Lung (tissue), 12 donors: Measurements from ENCODE around the gene ROR1. TPM values are rescaled to one million over a fixed set of nuclear protein-coding genes. Genes with fewer than 3 reads are reported as not detected.
A peak's percentile ranks its signal among the peaks of the same experiment; 100 is the strongest.

Experiments
- ATAC-seq: fragments of 200-7000 bp; cut with Tn5 transposase; one replicate; pipeline ENCODE4 v1.9.1; 2020; ENCODE audit warnings: moderate number of reproducible peaks; ENCODE audit not compliant: insufficient read depth, low FRiP score
- DNase-seq, 3 donors: peaks; one replicate each; pipeline ENCODE4 v3.0.0-alpha.2; 2013 to 2017
- H3K27ac ChIP-seq, 2 donors: one replicate each; pipeline ENCODE4 v1.5.1; 2013; ENCODE audit warnings: mild to moderate bottlenecking in 2 of 2, moderate library complexity in 2 of 2, control low read depth in 1 of 2, inconsistent platforms in 1 of 2, low read depth in 1 of 2, low read length in 1 of 2
- H3K27me3 ChIP-seq, 3 donors: one replicate each; pipeline ENCODE4 v1.5.1; 2013; ENCODE audit warnings: low read length in 2 of 3; ENCODE audit not compliant: control insufficient read depth in 3 of 3, insufficient read depth in 3 of 3
- H3K36me3 ChIP-seq, 4 donors: one replicate each; pipeline ENCODE4 v1.5.1; 2013; ENCODE audit warnings: low read length in 4 of 4, mild to moderate bottlenecking in 1 of 4, moderate library complexity in 1 of 4; ENCODE audit not compliant: control insufficient read depth in 4 of 4, insufficient read depth in 4 of 4
- H3K4me1 ChIP-seq, 5 donors: one replicate each; pipeline ENCODE4 v1.5.1; 2013; ENCODE audit warnings: low read length in 5 of 5, mild to moderate bottlenecking in 2 of 5, moderate library complexity in 1 of 5; ENCODE audit not compliant: control insufficient read depth in 5 of 5, insufficient read depth in 5 of 5
- H3K4me3 ChIP-seq: one replicate; pipeline ENCODE4 v1.5.1; 2013; ENCODE audit warnings: mild to moderate bottlenecking, control low read depth, moderate library complexity
- H3K9ac ChIP-seq, 2 donors: one replicate each; pipeline ENCODE4 v1.5.1; 2013; ENCODE audit warnings: low read length in 2 of 2, control low read depth in 1 of 2; ENCODE audit not compliant: insufficient read depth in 1 of 2
- H3K9me3 ChIP-seq, 4 donors: one replicate each; pipeline ENCODE4 v1.5.1; 2013; ENCODE audit warnings: low read length in 3 of 4, mild to moderate bottlenecking in 1 of 4, moderate library complexity in 1 of 4; ENCODE audit not compliant: control insufficient read depth in 4 of 4, insufficient read depth in 3 of 4
- CTCF ChIP-seq: IDR thresholded peaks from 2 replicates; pipeline ENCODE4 v1.5.1; 2012; ENCODE audit warnings: mild to moderate bottlenecking; ENCODE audit errors: control extremely low read depth, extremely low read depth
- WGBS, 2 donors: extraction: QIAGEN DNeasy Blood & Tissue Kit; methylation state at CpG; one replicate each; pipeline ENCODE4 v1.1.7; 2013; 5-methylcytosine and 5-hydroxymethylcytosine counted together
- polyA plus RNA-seq, 2 donors: library from polyadenylated mRNA; stranded (reverse); fragments of 200-250 nt; gene quantifications; one replicate each; pipeline ENCODE4 v1.2.1, GENCODE V29; 2013
- total RNA-seq, 2 donors: library from RNA; depleted of rRNA in 1 of 2; stranded (reverse); fragments of >200 nt in 1 of 2; gene quantifications; one replicate each; pipeline ENCODE4 v1.2.1, GENCODE V29; 2014 to 2021
- donor health status: control.
- donor health status: control.
- donor health status: Bipolar disorder and iron deficiency.
- donor health status: healthy.
- donor health status: DM: yes; HTN: yes; CAD: no.

Gene ROR1
- total and polyA plus RNA-seq, 4 donors: 2.9 to 47.0 (median 14.0) TPM

- Histone ChIP-seq H3K36me3 (no peaks in the 10 kb centered on the region), H3K9ac (no peak overlapping the region), H3K27ac (peak overlapping the region in 1 of 2 donors; percentile 84), H3K4me1 (peaks cover 3 to 49% (median 27%) of the 10 kb centered on the region in 5 donors), H3K9me3 (no peaks in the 10 kb centered on the region), H3K27me3 (no peaks in the 10 kb centered on the region), H3K4me3 (no peak overlapping the region)
- ATAC-seq (no peak), DNase-seq (no peak)
- TF ChIP-seq CTCF: no peak
These were observed 148.0 kb downstream of the ROR1 start for GRCh38 chr1:63921802-63922201.

- DNase-seq (no peak), ATAC-seq (no peak)
- 69 to 71% methylated on average over 6 of the region's 6 CpGs for whole genome bisulfite sequencing, 2 donors
- no peak for TF ChIP-seq CTCF
- Histone ChIP-seq H3K4me1 (peaks cover 2 to 46% (median 28%) of the 10 kb centered on the region in 5 donors), H3K36me3 (no peaks in the 10 kb centered on the region), H3K9me3 (no peaks in the 10 kb centered on the region), H3K27ac (peak overlapping the region in 1 of 2 donors; percentile 84), H3K9ac (no peak overlapping the region), H3K27me3 (no peaks in the 10 kb centered on the region), H3K4me3 (no peak overlapping the region)
These were observed 149.0 kb downstream of the ROR1 start for GRCh38 chr1:63922848-63923247.

- WGBS, 2 donors: 90 to 94% methylated on average over 2 of the region's 2 CpGs
- no peak for ATAC-seq
- no peaks in the 10 kb centered on the region for H3K36me3 ChIP-seq
- H3K27ac ChIP-seq: peak overlapping the region in 1 of 2 donors; percentile 84
- DNase-seq: no peak
- no peak overlapping the region for H3K4me3 ChIP-seq
- H3K27me3 ChIP-seq: no peaks in the 10 kb centered on the region
- no peak overlapping the region for H3K9ac ChIP-seq
- H3K9me3 ChIP-seq: no peaks in the 10 kb centered on the region
- peaks cover 2 to 45% (median 31%) of the 10 kb centered on the region in 5 donors for H3K4me1 ChIP-seq
- TF ChIP-seq CTCF: no peak
These were observed 149.5 kb downstream of the ROR1 start for GRCh38 chr1:63923302-63923701.

GRCh38 chr1:63924600-63924999, 150.8 kb downstream of the ROR1 start:
- DNase-seq (no peak), ATAC-seq (no peak)
- Histone ChIP-seq H3K4me3 (no peak overlapping the region), H3K27ac (peak overlapping the region in 1 of 2 donors; percentile 59), H3K36me3 (peaks cover 0 to 1% (median 0%) of the 10 kb centered on the region in 4 donors), H3K4me1 (peaks cover 2 to 43% (median 33%) of the 10 kb centered on the region in 5 donors), H3K9ac (no peak overlapping the region), H3K9me3 (no peaks in the 10 kb centered on the region), H3K27me3 (no peaks in the 10 kb centered on the region)
- TF ChIP-seq CTCF: no peak
- WGBS, 2 donors: 89 to 94% methylated on average over 3 of the region's 3 CpGs
